NCI-H748 (cell line): Measurements from ENCODE around the gene LZTS3.
"Not testable (repeated sequence)": the region's sequence is repeated elsewhere in the genome, so short reads cannot be mapped to it uniquely, and the experiment has no call there.

Experiments used
- DNase-seq: peaks from one replicate; lab custom pipeline; 2025; ENCODE audit not compliant: unreplicated experiment; lab: John Stamatoyannopoulos, UW

Gene LZTS3

DNA sequence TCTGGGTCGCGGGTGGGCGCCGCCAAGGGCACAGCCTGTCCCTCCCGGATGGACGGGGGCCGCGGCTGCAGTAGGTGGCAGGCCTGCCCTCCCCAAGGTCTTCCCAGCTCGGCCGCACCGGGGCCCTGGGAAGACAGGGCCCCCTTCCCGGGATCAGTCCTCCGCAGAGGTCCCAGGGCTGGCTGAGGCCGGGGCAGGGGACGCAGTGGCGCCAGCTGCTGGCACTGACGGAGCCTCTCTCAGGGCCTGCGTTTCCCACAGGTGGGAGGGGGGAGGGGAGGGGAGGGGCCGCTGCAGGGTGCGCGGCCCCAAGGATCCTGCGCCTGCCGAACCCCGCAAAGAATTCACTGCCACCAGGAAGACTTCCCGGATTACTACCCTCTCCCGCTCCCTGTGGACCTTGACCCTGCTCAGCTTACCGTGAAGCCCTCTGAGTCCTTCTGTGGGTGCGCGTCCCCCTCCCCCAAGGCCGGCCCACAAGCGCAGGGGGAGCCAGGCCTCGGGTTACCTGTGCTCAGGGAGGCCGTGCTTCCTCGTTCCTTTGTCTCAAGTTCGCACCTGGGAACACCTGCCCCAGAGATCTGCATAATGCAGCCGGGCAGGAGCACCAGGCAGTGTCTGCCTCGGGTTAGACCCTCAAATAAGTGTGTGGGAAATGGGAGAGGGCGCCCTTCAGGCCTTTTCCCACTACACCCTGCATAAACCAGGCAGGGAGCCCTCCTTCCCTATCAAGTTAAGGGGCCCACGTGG is 5.1 kb downstream of the LZTS3 start:
- DNase-seq: no peak

DNA sequence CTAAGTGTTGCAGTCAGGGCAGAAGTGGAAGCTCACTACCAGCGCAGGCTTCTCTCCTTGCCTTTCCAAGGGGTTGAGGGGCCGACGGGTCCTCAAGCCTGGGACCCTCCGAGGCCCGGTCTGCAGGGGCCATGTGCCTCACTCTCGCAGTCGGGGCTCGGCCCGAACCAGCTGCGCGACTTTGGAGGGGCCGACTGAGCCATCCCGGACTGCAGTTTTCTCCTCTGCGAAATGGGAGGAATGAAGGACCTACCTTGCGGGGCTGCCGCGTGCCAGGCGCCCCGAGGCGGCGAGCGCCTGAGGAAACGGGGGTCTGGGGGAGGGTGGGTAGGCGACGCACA is 5.6 kb downstream of the LZTS3 start:
- no peak for DNase-seq

DNA sequence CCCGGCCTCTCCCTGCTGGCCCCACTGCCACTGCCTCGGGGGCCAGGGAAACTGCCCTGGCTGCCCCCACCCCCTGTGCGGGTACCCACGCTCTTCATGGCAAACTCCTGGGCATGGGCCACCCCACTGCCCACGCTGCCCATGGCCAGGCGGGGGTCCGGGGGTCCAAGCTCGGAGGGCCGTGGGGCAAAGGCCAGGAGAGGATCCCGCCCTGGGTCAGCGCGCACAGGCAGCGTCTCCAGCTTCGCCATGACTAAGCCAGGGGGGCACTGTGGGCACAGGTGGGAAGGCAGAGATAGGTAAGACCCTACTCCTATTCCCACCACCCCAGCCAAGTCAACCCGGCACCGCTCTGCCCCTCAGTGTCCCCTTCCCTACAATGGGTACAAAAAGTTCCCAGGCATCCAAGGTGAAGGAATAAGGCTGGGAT is 6.4 kb downstream of the LZTS3 start:
- DNase-seq: no peak

DNA sequence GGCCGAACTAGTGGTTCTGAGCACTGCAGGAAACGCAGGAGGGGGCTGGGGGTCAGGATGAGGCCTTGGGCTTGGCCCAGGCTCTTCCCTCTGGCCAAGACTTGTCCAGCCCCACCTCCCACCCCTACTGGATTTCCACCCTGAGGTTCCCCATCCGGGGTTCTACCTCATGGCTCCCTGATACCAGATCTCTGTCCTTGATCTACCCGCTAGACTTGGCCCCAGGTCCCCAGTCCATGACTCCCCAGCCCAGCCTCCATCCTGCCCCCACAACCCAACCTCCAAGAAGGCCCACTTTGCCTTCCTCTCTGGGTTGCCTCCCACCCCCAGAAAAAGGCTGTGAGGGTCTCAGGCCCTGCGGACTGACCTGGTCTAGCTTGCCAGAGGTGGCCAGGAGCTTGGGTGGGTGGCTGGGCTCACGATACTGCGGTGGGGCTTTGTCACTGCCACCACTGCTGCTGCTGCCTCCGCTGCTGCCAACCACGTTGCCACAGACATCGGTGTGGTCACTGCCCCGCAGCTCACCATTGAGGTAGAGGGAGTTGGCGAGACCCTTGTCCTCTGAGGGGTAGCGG is 6.9 kb downstream of the LZTS3 start:
- no peak for DNase-seq

DNA sequence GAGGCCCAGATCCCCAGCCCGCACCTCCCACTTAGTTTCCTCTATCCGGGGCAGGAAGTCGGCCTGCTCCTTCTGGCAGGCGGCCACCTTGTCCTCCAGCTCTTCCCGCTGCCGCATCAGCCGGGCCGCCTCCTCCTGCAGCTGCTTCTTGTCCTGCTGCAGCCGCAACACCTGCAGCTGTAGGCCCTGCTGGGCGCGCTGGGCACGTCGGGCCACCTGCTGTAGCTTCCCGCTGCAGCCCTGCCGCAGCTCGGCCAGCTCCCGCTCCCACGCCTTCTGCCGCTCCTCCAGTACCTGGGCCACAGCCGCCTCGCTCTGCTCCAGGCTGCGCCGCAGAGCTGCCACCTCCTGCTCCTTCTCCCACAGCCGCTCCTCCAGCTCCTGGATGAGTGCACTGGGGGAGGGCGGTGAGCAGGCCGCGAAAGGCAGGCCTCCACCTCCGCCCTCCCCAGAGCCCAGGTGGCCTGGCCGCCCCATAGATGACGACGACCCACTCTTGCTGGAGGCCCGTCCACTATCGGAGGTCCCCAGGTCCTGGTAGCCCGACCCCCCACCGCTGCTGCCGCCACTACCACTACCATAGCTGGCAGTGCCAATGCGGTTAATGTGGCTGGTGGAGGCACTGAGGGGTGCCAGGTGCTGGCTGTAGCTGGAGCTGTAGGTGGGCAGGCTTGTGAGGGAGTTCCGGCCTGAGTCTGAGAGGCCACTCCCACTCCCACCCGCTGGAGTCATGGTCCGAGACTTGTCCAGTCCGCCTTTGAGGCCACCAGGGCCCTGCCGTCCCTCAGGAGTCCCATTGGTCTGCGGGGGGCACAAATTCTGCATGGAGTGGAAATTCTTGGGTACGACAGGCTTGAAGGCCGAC is 7.6 kb downstream of the LZTS3 start:
- DNase-seq: peak; percentile 65

DNA sequence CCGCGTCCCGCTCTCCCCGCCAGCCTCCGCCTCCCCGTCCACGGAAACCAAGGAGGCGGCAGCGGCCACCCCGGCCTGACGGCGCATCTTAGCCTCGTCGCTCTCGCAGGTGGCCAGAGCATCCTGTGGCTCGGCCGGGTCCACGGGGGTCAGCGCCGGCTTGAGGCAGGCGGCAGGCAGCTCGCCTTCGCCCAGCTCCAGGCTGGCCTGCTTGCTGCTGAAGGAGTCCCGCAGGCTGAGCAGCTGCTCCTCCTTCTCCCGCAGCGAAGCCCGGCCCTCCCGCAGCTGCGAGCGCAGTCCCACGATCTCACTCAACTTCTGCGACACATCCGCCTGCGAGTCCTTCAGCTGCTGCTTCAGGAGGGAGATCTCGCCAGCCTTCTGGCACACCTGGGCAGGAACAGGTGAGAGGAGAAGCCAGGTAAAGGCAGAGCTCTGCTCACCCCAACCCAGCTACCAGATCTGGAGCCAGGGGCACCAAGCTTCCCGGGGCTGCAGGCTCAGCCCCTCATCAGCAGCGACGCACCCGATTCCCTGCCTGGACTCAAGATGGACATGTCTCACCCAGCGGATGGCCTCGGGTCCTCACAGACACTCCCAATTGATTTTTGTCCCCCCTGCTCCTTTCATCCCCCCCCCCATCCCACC is 8.5 kb downstream of the LZTS3 start:
- no peak for DNase-seq

DNA sequence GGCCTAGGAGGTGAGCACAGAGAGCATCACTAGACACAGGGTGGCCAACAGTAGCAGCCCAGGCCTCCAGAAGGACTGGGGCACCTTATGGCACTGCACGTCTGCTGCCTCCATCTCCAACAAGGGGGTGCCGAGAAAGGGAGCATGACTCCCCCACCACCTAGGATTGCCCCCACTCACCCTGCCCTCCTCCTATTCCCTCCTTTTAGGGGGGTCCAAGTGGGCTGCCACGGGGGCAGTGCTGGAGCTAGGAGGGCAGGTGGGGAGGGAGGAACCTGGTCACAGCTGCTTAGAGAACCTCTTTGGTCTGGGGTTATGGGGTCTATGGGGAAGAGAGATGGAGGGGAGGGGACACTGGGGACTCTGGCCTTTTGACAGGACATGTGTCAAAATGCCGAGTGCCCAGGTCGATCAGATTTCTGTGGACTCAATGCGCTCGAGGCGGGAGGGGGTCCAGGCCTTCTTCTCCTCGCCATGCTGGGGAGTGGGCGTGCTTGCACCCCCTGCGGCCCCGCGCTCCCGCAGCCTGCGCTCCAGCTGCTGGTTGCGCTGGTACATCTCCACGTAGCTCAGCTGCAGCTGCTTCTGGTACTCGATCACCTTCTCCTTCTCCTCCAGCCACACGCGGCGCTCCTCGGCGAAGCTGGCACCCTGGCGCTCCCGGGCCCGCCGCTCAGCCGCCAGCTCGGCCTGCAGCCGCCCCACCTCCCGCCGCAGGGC is 9.1 kb downstream of the LZTS3 start:
- DNase-seq: no peak

DNA sequence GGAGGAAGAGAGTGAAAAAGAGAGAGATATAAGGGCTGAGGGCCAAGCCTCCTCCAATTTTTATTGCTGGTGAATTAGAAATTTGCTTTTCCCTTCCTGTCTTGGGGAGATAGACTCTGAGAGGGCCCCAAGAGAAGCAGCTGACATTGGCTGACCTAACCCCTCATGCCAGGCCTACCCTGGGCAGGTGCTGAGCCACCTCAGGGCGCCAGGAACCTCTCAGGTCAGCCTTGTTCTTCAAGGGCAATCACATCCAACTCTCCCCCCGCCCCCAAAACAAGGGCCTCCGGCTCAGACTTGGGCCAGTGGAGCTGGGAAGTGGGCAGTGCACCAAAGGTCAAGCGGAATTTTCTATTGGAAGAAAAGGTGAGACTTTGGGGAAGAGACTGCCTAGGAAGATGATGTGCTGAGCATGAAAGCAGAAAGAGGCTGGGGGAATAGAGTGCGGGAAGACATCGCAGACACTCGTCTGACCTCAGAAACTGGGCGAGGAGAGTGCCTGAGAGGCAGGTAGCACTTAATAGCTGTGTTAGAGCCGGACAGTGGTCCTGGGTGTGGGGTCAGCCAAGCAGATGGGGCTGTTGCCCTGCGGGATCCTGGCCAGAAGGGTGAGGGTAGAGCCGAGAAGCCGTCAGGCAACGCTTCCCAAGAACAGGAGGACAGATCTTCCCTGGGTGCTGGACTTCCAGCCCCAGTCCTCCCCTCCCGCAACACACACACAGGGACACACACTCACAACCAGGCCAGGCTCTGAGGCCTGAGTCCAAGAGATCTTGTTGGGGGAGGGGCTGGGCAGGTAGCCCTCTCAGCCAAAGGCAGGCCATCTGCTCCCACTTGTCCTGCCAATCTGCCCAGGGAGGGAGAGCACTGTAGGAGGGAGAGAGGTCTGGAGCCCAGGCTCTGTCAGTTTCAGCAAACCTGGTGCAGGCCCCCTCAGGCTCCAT is 10.0 kb downstream of the LZTS3 start:
- no peak for DNase-seq

DNA sequence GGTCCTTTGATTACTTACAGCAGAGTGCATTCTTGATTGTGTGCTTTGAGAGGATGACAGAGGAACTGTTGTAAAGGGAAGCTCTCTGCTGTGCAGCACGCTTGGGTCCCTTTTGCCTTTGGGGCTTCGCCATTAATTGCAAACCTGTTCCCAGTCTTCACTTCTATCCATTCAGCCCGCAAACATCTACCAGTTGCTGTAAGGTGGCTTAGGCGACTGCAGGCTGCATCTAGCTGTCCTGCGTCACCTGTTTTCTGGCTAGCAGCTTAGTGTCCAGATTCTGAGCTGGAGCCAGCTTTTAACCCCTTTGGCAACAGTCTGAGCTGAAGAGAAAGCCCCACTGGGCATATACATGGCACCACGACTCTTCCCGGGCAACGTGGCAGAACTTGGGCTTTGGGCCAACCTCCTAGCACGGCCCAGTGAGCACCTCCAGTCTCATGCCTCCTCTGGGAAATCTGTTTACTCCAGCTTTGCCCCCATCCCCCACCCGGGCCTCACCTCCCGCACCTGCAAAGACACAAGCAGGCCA is 11.2 kb downstream of the LZTS3 start:
- no peak for DNase-seq

DNA sequence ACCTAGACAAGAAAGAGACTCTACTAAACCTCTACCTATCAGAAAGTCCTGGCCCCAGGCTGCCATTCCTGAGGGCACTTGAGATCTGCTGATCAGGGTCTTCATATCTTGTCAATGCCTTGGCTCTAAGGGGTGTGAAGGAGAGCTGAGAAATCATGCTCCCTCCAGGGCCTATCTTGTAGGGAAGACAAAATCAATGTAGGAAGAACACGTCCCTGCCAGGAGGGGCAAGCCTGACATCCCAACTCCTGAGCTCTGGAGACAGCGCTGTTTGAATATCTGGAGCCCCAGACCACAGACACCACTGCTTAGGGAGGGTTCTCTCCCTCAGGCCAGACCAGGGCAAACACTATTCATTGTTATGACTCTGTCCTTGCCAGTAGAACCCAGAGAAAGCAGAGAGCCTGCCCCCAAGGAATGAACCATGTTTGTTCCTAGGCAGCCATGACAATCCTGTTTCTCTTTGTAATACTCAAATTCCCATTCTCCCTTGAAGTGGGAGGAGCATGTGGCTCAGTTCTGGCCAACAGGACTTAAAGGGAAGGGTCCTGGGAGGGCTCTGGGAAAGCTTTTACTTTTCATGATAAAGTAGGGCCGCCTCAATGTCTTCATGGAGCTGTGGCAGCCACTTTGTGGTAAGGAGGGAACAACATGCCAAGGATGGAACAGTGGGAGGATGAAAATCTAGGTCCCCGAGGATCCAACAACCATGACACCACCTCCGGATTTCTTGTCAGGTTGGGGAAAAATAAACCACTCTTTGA is 11.9 kb downstream of the LZTS3 start:
- DNase-seq: no peak

DNA sequence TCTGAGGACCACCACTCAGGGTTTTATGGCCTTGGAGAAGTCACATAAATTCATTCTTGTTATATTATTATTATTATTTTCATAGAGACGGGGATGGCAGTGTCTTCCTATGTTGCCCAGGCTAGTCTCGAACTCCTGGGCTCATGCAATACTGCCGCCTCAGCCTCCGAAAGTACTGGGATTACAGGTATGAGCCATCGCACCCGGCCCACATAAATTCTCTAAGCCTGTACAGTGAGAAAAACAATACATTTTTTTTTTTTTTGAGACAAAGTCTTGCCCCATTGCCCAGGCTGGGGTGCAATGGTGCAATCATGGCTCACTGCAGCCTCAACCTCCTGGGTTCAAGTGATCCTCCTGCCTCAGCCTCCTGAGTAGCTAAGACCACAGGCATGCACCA is 12.9 kb downstream of the LZTS3 start:
- DNase-seq: no peak

DNA sequence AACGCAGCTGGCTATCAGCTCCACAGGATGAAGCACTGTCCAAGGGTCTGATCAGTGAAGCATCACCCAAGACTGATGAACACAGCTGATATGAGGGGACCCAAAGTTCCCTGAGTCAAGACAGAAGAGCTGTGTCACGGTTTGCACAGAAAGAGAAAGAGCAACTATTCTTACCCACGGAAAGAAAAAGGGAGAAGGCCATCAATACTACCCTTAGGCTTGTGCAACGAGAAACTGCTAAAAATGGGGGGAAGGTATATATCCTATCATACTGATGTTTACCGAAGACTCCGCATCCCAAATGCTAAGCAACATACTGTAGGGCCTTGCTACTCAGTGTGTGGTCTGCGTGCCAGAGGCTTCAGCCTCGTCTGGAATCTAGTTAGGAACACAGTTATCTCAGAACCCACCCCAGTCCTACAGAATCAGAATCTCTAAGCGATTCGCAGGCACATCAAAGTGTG is 14.3 kb downstream of the LZTS3 start:
- no peak for DNase-seq

DNA sequence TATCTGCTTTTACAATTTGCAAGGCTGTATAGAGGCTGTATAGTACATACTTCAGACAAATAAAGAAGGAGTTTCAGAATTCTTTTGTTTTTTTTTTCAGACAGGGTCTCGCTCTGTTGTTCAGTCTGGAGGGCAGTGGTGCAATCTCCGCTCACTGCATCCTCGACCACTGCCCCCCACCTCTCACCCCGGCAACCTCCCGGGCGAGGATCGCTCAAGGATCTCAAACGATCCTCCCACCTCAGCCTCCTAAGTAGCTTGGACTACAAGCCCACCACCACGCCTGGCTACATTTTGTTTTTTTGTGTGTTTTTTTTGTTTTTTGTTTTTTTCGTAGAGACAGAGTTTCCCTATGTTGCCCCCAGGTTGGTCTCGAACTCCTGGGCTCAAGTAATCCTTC is 15.5 kb downstream of the LZTS3 start:
- DNase-seq: no peak

DNA sequence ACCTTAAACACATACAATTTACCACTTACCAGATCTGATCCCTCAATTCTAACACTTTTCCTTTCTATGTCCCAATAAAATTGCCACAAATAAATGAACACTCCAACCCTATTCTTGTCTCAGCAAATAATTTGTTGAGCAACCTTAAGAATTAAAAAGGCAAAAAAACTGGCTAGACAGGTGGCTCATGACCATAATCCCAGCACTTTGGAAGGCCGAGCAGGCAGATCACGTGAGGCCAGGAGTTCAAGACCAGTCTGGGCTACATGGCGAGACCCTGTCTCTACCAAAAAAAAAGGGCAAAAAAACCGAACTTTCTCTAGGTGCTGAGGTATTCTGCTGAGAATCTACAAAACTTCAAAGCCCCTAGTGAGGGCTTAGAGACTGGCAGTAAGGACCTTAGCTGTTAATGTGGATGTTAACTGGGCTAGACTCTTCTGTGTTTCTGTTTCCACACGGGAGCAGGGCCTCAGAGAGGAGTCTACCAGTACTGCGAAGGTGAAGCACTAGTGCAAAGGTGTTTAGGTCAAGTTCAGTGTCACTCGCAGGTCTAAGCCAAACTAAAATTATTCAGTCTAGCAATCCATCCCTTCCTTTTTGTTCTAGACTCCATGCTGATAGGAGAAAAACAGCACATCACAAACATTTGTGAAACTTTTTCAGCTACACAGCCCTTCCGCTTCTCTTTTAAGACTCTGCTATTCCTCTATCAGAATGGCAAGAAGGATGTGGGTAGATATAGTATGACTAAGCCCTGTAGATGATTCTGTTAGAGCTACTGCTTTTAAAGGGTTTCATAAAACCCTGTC is 16.3 kb downstream of the LZTS3 start:
- DNase-seq: no peak

DNA sequence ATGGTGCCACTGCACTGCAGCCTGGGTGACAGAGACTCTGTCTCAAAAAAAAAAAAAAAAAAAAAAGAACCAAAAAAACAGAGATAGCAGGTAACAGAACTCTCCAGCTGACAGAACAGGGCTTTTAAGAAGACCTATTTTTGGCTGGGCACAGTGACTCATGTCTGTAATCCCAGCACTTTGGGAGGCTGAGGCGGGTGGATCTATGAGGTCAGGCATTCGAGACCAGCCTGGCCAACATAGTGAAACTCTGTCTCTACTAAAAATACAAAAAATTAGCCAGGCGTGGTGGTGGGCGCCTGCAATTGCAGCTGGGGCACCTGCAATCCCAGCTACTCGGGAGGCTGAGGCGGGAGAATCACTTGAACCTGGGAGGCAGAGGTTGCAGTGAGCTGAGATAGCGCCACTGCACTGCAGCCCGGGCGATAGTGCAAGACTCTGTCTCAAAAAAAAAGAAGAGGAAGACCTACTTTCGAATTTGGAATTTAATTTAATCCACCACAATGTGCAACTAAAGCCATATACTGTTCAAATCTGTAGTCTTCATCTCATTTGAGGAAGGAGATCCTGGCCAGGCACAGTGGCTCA is 21.2 kb downstream of the LZTS3 start:
- DNase-seq: not testable (repeated sequence)

DNA sequence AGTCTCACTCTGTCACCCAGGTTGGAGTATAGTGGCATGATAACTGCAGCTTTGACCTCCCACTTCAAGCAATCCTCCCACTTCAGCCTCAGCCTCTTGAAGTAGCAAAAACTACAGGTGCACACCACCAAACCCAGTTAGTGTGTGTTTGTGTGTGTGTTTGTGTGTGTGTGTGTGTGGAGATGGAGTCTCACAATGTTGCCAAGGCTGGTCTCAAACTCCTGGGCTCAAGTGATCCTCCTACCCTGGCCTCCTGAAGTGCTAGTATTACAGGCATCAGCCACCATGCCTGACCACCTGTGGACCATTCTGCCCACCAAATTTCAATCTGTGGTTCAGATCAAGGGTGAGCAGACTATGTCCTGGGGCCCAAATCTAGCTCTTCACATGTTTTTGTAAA is 22.4 kb downstream of the LZTS3 start:
- no peak for DNase-seq

DNA sequence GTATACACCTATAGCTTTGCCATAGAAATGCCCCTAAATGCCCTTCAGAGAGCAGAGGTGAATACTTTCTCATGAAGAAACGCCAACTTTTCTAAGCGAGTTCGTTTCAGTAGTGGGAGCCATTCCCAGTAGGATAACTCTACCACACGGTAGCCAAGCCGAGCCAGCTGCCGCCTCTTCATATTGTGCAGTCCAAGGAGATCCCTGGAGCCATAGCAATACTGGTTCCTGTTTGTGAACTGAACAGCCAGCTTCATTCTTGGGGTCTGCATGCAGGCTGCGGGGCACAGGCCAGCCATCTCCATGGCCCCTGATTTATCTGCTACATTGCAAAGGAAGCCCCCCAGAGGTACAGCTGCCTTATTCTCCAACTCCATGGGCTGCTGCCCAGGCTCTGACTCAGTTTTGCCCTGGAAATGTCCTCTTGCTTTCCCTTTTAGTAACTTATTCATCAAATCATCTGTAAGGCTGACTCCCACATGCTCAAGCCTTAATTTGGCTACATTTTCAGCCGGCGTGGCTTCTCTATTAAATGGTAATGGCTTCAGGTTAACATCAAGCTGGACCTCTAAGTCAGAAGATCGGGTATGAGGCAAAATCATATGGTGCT is 26.5 kb downstream of the LZTS3 start:
- DNase-seq: no peak
